ENCODE data around the gene S100A11. TPM values are rescaled to one million over a fixed set of nuclear protein-coding genes. Genes with fewer than 3 reads are reported as not detected.

Gene S100A11
- polyA plus RNA-seq, 1 of the 3 experiments (the other 2 are of a cell fraction) = 736 TPM

- TF ChIP-seq TAF1 (IDR thresholded peaks at IDR 0.05; ENCODE audit: borderline replicate concordance, low read depth, low read length) = no peak
Measured at GRCh38 chr1:151985270-151985669, 51.5 kb downstream of the S100A11 start (continued).

GRCh38 chr1:151984313-151984956, 52.4 kb downstream of the S100A11 start:
- no peaks in the 10 kb centered on the region for H3K27me3 ChIP-seq (ENCODE audit: insufficient read depth)
- DNase-seq = no peak
- TF ChIP-seq IRF3 (IDR thresholded peaks at IDR 0.05; ENCODE audit: low read depth, low read length) = no peak
- TF ChIP-seq TCF12 (IDR thresholded peaks at IDR 0.05) = no peak
- TF ChIP-seq POLR2AphosphoS5 (IDR thresholded peaks at IDR 0.05; ENCODE audit: low read depth, low read length) = no peak
- no peak for TF ChIP-seq MXI1 (IDR thresholded peaks at IDR 0.05; ENCODE audit: low read depth, low read length)
- TF ChIP-seq RAD21 (IDR thresholded peaks at IDR 0.05; ENCODE audit: low read length) = no peak
- TF ChIP-seq, protein P1, sequence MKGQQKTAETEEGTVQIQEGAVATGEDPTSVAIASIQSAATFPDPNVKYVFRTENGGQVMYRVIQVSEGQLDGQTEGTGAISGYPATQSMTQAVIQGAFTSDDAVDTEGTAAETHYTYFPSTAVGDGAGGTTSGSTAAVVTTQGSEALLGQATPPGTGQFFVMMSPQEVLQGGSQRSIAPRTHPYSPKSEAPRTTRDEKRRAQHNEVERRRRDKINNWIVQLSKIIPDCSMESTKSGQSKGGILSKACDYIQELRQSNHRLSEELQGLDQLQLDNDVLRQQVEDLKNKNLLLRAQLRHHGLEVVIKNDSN (IDR thresholded peaks at IDR 0.05; ENCODE audit: borderline replicate concordance, low read depth) = no peak
- TF ChIP-seq CHD2 (IDR thresholded peaks at IDR 0.05; ENCODE audit: low read length, partially characterized antibody) = no peak
- TF ChIP-seq TEAD4 (IDR thresholded peaks at IDR 0.05; ENCODE audit: borderline replicate concordance, insufficient read depth) = no peak
- H3K27ac ChIP-seq (ENCODE audit: low read depth in 2 of 2, low read length in 1 of 2) = peak overlapping the region; percentile 4 to 39; a peak in 3 of 4 replicates
- H3K79me2 ChIP-seq (ENCODE audit: insufficient read depth) = peaks cover 56% of the 10 kb centered on the region
- H3K4me3 ChIP-seq (ENCODE audit: low read depth in 2 of 2, low read length in 1 of 2) = no peak overlapping the region
- H4K20me1 ChIP-seq (ENCODE audit: insufficient read depth) = peaks cover 7% of the 10 kb centered on the region; the same call in 1 of the 2 replicates
- ChIA-PET CTCF (interaction anchor here (0.7 to 5.7 kb wide), 2 partner anchors 17 to 51 kb away, joined by 3 to 39 read pairs; no protein-coding TSS in a partner anchor), POLR2A (no interaction called here)
- H3K36me3 ChIP-seq (replicated peaks in 1 of 2; ENCODE audit: control insufficient read depth in 1 of 2, insufficient read depth in 2 of 2, low read length in 1 of 2) = peaks cover 46 to 60% of the 10 kb centered on the region in 2 experiments
- H3K4me2 ChIP-seq = no peak overlapping the region; the same call in 1 of the 2 replicates
- H3K9me3 ChIP-seq = no peaks in the 10 kb centered on the region
- H3K9ac ChIP-seq = no peak overlapping the region
- 57% methylated on average over 1 of the region's 1 CpG for WGBS (ENCODE audit: low lambda C conversion rate)
- H3F3A ChIP-seq (replicated peaks; ENCODE audit: insufficient read depth) = peaks cover 40% of the 10 kb centered on the region
- H3K9me2 ChIP-seq = no peaks in the 10 kb centered on the region
- H3K4me1 ChIP-seq (ENCODE audit: control insufficient read depth in 1 of 2, insufficient read depth in 2 of 2, low read depth in 1 of 2, low read length in 1 of 2) = peaks cover 14 to 44% of the 10 kb centered on the region in 2 experiments
- no peak overlapping the region for H2AFZ ChIP-seq (ENCODE audit: low read depth)

Small RNAs within 50 kb of the gene (small RNA-seq; reads per million reads assigned to genes)
- 0 reads per million in 7 experiments for gene SPTLC1P4

Other genes with a start within 250 kb of the S100A11 start
- gene TDRKH, start 246.5 kb downstream of the S100A11 start, polyA plus RNA-seq (2012; rRNA removed) = 1.9 and 2.7 TPM in 2 replicates
- not detected in 2 replicates for gene LINGO4, start 231.6 kb downstream of the S100A11 start, polyA plus RNA-seq (2012; rRNA removed)
- gene RORC, start 205.2 kb downstream of the S100A11 start, polyA plus RNA-seq (2012; rRNA removed) = 0.03 TPM in 1 of 2 replicates, not detected in the other
- gene C2CD4D, start 197.2 kb downstream of the S100A11 start, polyA plus RNA-seq (2012; rRNA removed) = not detected in 2 replicates
- not detected in 2 replicates for gene THEM5, start 183.3 kb downstream of the S100A11 start, polyA plus RNA-seq (2012; rRNA removed)
- gene THEM4, start 127.5 kb downstream of the S100A11 start, polyA plus RNA-seq (2012; rRNA removed) = 10.1 and 14.1 TPM in 2 replicates
- 141 and 161 TPM in 2 replicates for gene S100A10, start 43.1 kb downstream of the S100A11 start, polyA plus RNA-seq (2012; rRNA removed)
- not detected in 2 replicates for gene TCHHL1, start 52.1 kb upstream of the S100A11 start, polyA plus RNA-seq (2012; rRNA removed)
- gene TCHH, start 78.4 kb upstream of the S100A11 start, polyA plus RNA-seq (2012; rRNA removed) = not detected in 2 replicates
- gene RPTN, start 122.2 kb upstream of the S100A11 start, polyA plus RNA-seq (2012; rRNA removed) = not detected in 2 replicates
- not detected in 2 replicates for gene HRNR, start 187.2 kb upstream of the S100A11 start, polyA plus RNA-seq (2012; rRNA removed)